ENCODE results near the gene IL1RAP. TPM values are rescaled to one million over a fixed set of nuclear protein-coding genes. Genes with fewer than 3 reads are reported as not detected.

Gene IL1RAP
- total RNA-seq, 2 experiments from 2014 or later, result 2.1 to 5.6 TPM

GRCh38 chr3:190560013-190560895 lies 46.4 kb downstream of the IL1RAP start:
- intact Hi-C loops (cut with micrococcal nuclease; ENCODE audit: unreplicated experiment), result no loop called here
- Histone ChIP-seq H3K4me1 (ENCODE audit: insufficient read depth, low read length, poor library complexity, severe bottlenecking) (no peaks in the 10 kb centered on the region), H2AFZ (ENCODE audit: low read length) (no peak overlapping the region), H3K79me2 (ENCODE audit: insufficient read depth, low read depth, low read length) (no peaks in the 10 kb centered on the region), H3K4me3 (ENCODE audit: low read depth, low read length, poor library complexity, severe bottlenecking) (no peak overlapping the region), H3K27ac (ENCODE audit: low read depth, low read length, poor library complexity, severe bottlenecking) (no peak overlapping the region), H3K9me2 (ENCODE audit: insufficient read depth, low read length) (no peaks in the 10 kb centered on the region), H3K36me3 (ENCODE audit: insufficient read depth, low read length) (no peaks in the 10 kb centered on the region), H3K9me3 (ENCODE audit: low read length) (no peaks in the 10 kb centered on the region), H3K4me2 (ENCODE audit: low read length) (no peak overlapping the region), H4K20me1 (ENCODE audit: insufficient read depth, low read length) (no peaks in the 10 kb centered on the region)
- ChIA-PET POLR2A (no interaction called here), CTCF (ENCODE audit: unreplicated experiment) (no interaction called here)
- no peak for TF ChIP-seq EZH2phosphoT487 (IDR thresholded peaks at IDR 0.05; ENCODE audit: borderline replicate concordance, low read depth, low read length)
- no peak for TF ChIP-seq CTCF (conservative IDR thresholded peaks at IDR 0.05; ENCODE audit: low read length)
- no TSS peak for BruUV-seq (replicated peaks)
- DNase-seq (ENCODE audit: low spot score), result no peak

GRCh38 chr3:190562866-190563510 lies 49.1 kb downstream of the IL1RAP start:
- Histone ChIP-seq H3K79me2 (ENCODE audit: insufficient read depth, low read depth, low read length) (no peaks in the 10 kb centered on the region), H4K20me1 (ENCODE audit: insufficient read depth, low read length) (no peaks in the 10 kb centered on the region), H3K4me2 (ENCODE audit: low read length) (no peak overlapping the region), H3K27ac (ENCODE audit: low read depth, low read length, poor library complexity, severe bottlenecking) (no peak overlapping the region), H2AFZ (ENCODE audit: low read length) (no peak overlapping the region), H3K4me1 (ENCODE audit: insufficient read depth, low read length, poor library complexity, severe bottlenecking) (no peaks in the 10 kb centered on the region), H3K36me3 (ENCODE audit: insufficient read depth, low read length) (no peaks in the 10 kb centered on the region), H3K9me2 (ENCODE audit: insufficient read depth, low read length) (no peaks in the 10 kb centered on the region), H3K9me3 (ENCODE audit: low read length) (no peaks in the 10 kb centered on the region), H3K4me3 (ENCODE audit: low read depth, low read length, poor library complexity, severe bottlenecking) (no peak overlapping the region)
- CTCF ChIA-PET (ENCODE audit: unreplicated experiment), result no interaction called here
- no TSS peak for BruUV-seq (replicated peaks)
- DNase-seq (ENCODE audit: low spot score), result no peak
- intact Hi-C loops (cut with micrococcal nuclease; ENCODE audit: unreplicated experiment), result no loop called here
- no peak for TF ChIP-seq EZH2phosphoT487 (IDR thresholded peaks at IDR 0.05; ENCODE audit: borderline replicate concordance, low read depth, low read length)
- TF ChIP-seq CTCF (conservative IDR thresholded peaks at IDR 0.05; ENCODE audit: low read length), result no peak
- POLR2A ChIA-PET, result interaction anchor here (0.6 to 0.9 kb wide), 3 partner anchors 15 to 651 kb away, joined by 3 read pairs; no protein-coding TSS in a partner anchor

DNA sequence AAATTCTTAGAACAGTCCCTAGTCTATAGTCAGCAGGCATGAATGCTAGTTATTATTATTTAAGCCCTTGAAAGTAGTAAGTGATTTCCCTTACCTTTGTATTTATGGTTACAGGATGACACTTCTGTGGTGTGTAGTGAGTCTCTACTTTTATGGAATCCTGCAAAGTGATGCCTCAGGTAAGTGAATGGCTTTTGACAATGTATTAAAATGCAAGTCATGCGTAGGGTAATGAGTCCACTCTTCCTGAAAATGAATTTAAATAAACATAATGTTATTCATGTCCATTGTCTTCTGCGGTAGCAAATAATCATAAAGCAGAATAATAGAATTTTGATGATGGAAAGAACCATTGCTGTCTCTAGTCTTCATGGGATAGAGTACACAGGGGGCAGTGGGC lies 50.3 kb downstream of the IL1RAP start:
- BruUV-seq (replicated peaks), result no TSS peak

More for the DNA sequence above, 50.3 kb downstream of the IL1RAP start:
- H3K4me1 ChIP-seq (ENCODE audit: insufficient read depth, low read length, poor library complexity, severe bottlenecking), result no peaks in the 10 kb centered on the region
- H3K36me3 ChIP-seq (ENCODE audit: insufficient read depth, low read length), result no peaks in the 10 kb centered on the region
- H3K4me2 ChIP-seq (ENCODE audit: low read length), result no peak overlapping the region
- no peak for DNase-seq (ENCODE audit: low spot score)
- POLR2A ChIA-PET, result no interaction called here
- no peak for TF ChIP-seq EZH2phosphoT487 (IDR thresholded peaks at IDR 0.05; ENCODE audit: borderline replicate concordance, low read depth, low read length)
- no peak for TF ChIP-seq CTCF (conservative IDR thresholded peaks at IDR 0.05; ENCODE audit: low read length)
- no peaks in the 10 kb centered on the region for H3K9me2 ChIP-seq (ENCODE audit: insufficient read depth, low read length)
- no peaks in the 10 kb centered on the region for H3K79me2 ChIP-seq (ENCODE audit: insufficient read depth, low read depth, low read length)
- H3K4me3 ChIP-seq (ENCODE audit: low read depth, low read length, poor library complexity, severe bottlenecking), result no peak overlapping the region
- intact Hi-C loops (cut with micrococcal nuclease; ENCODE audit: unreplicated experiment), result no loop called here
- CTCF ChIA-PET (ENCODE audit: unreplicated experiment), result no interaction called here
- no peak overlapping the region for H2AFZ ChIP-seq (ENCODE audit: low read length)
- H4K20me1 ChIP-seq (ENCODE audit: insufficient read depth, low read length), result no peaks in the 10 kb centered on the region
- H3K27ac ChIP-seq (ENCODE audit: low read depth, low read length, poor library complexity, severe bottlenecking), result no peak overlapping the region
- no peaks in the 10 kb centered on the region for H3K9me3 ChIP-seq (ENCODE audit: low read length)
